Urinary bladder (tissue), 4 donors: ENCODE results near the gene LRRC71. TPM values are rescaled to one million over a fixed set of nuclear protein-coding genes. Genes with fewer than 3 reads are reported as not detected.

Experiments used
- DNase-seq: peaks from one replicate; pipeline ENCODE4 v3.0.0-alpha.2; 2015; ENCODE audit errors: extremely low spot score
- H3K27ac ChIP-seq: one replicate; pipeline ENCODE4 v1.5.1; 2013; ENCODE audit warnings: low read depth, mild to moderate bottlenecking, moderate library complexity
- H3K36me3 ChIP-seq: one replicate; pipeline ENCODE4 v1.6.1; 2013; ENCODE audit warnings: mild to moderate bottlenecking, moderate library complexity; ENCODE audit not compliant: insufficient read depth
- H3K4me1 ChIP-seq: one replicate; pipeline ENCODE4 v1.6.1; 2013; ENCODE audit warnings: mild to moderate bottlenecking, moderate library complexity; ENCODE audit not compliant: insufficient read depth
- H3K4me3 ChIP-seq: one replicate; pipeline ENCODE4 v1.5.1; 2013; ENCODE audit warnings: low read depth, low read length
- WGBS: extraction: QIAGEN DNeasy Blood & Tissue Kit; methylation state at CpG from one replicate; pipeline ENCODE4 v1.1.7; 2013; 5-methylcytosine and 5-hydroxymethylcytosine counted together
- polyA plus RNA-seq: library from polyadenylated mRNA; stranded (reverse); fragments of 200-250 nt; gene quantifications from one replicate; pipeline ENCODE4 v1.2.3, GENCODE V29; 2013
- total RNA-seq: library from RNA; depleted of rRNA; stranded (reverse); fragments of >200 nt; gene quantifications from one replicate; pipeline ENCODE4 v1.2.3, GENCODE V29; 2014
- donor health status: healthy with polysubstance abuse.
- donor health status: healthy.

LRRC71 gene
- total and polyA plus RNA-seq, 2 donors = 0.16 TPM; not detected in 1

DNA sequence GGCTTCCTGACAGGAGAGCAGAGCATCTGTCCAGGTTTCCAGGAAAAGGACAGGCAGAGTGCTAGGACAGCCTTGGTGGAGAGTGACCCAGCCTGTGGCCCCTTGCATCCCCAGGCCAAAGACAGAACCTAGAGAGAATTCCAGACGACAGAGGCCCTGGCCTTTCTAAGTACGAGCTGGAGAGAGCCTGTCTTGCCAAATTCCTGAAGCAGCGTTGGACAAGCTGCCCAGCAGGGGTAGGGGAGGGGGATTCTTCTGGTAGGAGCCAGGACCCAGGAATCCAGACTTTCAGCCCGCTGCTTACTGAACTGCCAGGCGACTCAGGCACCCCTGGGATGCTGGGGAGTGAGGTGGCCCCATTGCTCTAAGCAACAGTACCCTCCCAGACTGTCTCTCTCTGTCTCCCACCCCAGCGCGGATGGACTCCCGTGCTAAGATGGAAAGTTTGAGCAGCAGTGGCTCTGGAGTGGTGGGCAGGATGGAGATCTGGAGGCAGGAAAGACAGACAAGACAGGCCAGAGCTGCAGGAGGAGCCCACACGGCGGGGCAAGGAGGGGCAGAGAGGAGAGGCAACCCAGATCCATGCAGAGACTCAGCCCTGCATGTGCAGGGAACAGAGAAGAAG, 35.8 kb upstream of the LRRC71 start:
- WGBS = 52% methylated on average over 10 of the region's 10 CpGs
- Histone ChIP-seq H3K4me1 (no peaks in the 10 kb centered on the region), H3K36me3 (no peaks in the 10 kb centered on the region), H3K27ac (no peak overlapping the region), H3K4me3 (no peak overlapping the region)
- DNase-seq = no peak

DNA sequence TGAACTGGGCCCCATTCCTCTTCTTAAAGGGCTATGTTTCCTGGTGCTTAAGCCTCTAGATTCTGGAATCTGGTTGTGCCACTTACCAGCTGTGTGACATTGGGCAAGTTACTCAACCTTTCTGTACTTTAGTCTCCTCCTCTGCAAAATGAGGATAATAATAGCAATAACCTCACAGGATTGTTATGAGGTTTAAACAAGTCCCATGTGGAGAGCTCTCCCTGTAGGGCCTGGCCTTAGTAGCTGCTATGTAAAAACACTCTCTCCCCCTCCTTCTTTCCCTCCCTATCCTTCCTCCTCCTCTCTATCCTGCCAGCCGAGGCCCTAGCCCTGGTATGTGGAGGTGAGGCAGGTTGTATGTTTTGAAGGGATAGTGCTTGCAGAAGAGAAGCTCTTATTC, 35.1 kb upstream of the LRRC71 start:
- WGBS = 37% methylated on average over 1 of the region's 1 CpG
- H3K36me3 ChIP-seq = no peaks in the 10 kb centered on the region
- H3K4me3 ChIP-seq = no peak overlapping the region
- DNase-seq = no peak
- no peaks in the 10 kb centered on the region for H3K4me1 ChIP-seq
- no peak overlapping the region for H3K27ac ChIP-seq

DNA sequence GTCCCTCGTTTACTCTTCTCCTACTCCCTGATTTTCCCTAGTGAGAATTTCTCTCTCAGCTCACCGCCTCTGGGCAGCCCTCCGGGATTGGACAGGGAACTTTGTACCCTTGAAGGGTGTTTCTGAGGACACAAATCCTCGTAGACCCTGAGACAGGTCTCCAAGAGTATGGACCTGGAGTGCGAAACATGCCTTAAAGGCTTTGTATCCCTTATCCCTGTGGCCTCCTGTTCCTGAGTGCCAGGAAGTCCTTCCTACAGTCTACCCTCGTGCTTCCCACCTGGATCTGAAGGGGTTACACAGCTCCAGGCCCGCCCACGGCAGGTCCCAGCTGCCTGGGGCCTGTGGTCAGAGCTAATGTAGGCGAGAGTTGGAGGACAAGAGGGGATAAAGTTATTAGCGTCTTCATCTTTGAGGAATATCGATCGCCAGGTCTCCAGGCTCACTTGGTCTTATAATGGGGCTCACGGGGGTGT, 34.5 kb upstream of the LRRC71 start:
- no peak for DNase-seq
- Histone ChIP-seq H3K4me1 (no peaks in the 10 kb centered on the region), H3K36me3 (no peaks in the 10 kb centered on the region), H3K4me3 (no peak overlapping the region), H3K27ac (no peak overlapping the region)
- 67% methylated on average over 13 of the region's 13 CpGs for WGBS

DNA sequence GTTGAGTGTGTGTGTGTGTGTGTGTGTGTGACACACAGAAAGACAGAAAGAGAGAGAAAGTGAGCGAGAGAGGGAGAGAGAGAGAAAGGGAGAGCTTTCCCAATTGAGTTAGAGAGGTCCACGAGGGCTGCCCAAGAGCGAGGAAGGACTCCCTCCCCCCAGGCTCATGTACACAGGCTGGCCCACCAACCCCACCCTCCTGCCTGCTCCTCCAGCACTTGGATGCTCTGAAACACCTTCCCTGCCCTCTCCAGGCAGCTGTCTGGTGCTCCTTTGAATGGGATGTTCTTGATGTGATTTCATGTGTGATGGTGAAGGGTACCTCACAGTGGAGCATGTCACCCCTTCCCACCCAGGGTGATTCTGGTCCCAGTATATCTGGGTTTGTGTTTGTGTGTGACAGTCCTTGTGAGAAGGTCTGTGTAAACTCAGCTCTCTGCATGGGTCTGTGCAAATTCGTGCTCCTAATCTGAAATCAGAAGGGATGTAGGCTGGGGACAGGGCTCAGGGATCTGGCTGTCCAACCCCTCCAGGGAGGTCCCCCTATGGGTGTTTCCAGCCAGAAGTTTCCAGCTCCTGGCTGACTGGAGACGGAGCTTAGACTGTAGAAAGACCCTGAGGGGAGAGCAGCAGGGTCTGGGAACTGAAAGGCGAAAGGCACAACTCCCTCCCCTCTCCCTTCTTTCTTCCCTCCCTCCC, 33.7 kb upstream of the LRRC71 start:
- 41% methylated on average over 6 of the region's 6 CpGs for WGBS
- no peak overlapping the region for H3K4me3 ChIP-seq
- H3K4me1 ChIP-seq = no peaks in the 10 kb centered on the region
- H3K36me3 ChIP-seq = no peaks in the 10 kb centered on the region
- no peak overlapping the region for H3K27ac ChIP-seq
- no peak for DNase-seq

DNA sequence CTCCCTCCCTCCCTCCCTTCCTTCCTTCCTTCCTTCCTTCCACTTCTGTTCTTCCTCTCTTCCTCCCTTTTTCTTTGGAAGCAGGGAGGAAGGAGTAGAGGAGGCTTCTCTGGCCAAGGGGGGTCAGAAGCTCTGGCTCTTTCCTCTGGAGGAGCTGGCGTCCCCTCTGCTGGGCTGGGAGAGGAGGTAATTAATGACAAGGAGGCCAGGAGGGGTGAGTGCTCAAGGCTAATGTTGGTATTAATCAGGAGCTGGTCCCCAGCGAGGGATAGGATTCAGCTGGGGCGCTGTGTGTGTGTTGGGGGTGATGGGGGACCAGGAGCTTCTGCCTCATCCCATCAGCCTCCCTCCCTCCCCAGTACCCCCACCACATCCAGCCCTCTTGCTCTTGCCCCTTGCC, 33.1 kb upstream of the LRRC71 start:
- Histone ChIP-seq H3K36me3 (no peaks in the 10 kb centered on the region), H3K4me1 (no peaks in the 10 kb centered on the region), H3K27ac (no peak overlapping the region), H3K4me3 (no peak overlapping the region)
- DNase-seq = no peak
- 43% methylated on average over 3 of the region's 3 CpGs for WGBS

DNA sequence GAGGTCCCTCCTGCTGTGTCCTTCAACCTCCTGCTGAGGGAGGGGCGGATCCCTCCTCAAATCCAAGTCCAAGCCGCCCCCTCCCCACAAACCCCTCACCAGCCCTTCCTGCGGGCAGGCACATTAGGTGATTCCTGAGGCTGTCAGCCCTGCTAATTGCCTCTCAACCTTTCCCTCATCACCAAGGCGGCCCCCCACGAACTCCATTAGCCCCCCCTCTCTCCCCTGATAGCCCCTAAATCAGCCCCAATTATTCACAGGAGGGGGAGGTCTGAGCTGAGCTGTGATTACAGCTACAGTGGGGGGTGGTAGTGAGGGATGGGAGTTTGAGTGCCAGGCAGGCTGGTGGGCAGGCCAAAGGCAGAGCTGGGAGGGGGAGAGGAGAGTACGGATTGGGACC, 32.7 kb upstream of the LRRC71 start:
- DNase-seq = no peak
- Histone ChIP-seq H3K4me1 (no peaks in the 10 kb centered on the region), H3K4me3 (no peak overlapping the region), H3K36me3 (no peaks in the 10 kb centered on the region), H3K27ac (no peak overlapping the region)
- 36% methylated on average over 6 of the region's 6 CpGs for WGBS

DNA sequence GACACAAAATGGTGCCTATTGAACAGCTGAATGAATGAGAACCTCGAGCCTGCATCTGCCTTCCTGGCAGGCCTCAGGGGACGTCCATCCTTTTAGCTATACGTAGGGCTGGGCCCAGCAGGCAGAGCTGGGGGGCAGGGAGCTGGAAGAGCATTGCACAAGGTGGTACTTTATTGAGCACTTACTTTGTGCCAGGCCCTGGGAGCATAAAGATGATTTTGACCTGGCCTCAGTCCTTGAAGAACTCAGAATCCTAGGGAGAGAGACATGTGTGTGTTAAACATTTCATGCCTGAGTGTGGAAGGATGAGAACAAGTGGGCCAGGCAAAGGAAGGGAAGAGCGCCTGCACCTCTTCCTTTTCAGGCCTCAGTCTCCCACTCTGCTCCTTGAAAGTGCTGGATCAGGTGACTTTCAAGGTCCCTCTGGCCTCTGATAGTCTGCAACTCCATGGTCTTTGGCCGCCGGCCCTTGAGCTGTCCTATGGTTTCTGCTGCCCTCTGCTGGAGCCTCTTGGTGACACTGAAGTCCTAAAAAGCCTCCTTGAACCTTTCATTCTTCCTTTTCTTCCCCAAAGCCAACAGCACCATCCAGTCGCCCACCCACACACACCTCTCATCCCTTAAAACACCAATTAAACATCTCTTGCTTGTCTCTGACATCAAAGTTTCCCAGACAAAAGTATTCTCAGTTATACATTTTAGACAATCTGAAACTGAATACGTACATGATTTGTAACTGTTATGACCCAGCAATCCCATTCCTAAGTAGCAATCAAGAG, 30.4 kb upstream of the LRRC71 start:
- no peaks in the 10 kb centered on the region for H3K36me3 ChIP-seq
- no peak overlapping the region for H3K27ac ChIP-seq
- DNase-seq = peak; percentile 60
- peaks cover 3% of the 10 kb centered on the region for H3K4me1 ChIP-seq
- 44% methylated on average over 8 of the region's 8 CpGs for whole genome bisulfite sequencing
- no peak overlapping the region for H3K4me3 ChIP-seq

DNA sequence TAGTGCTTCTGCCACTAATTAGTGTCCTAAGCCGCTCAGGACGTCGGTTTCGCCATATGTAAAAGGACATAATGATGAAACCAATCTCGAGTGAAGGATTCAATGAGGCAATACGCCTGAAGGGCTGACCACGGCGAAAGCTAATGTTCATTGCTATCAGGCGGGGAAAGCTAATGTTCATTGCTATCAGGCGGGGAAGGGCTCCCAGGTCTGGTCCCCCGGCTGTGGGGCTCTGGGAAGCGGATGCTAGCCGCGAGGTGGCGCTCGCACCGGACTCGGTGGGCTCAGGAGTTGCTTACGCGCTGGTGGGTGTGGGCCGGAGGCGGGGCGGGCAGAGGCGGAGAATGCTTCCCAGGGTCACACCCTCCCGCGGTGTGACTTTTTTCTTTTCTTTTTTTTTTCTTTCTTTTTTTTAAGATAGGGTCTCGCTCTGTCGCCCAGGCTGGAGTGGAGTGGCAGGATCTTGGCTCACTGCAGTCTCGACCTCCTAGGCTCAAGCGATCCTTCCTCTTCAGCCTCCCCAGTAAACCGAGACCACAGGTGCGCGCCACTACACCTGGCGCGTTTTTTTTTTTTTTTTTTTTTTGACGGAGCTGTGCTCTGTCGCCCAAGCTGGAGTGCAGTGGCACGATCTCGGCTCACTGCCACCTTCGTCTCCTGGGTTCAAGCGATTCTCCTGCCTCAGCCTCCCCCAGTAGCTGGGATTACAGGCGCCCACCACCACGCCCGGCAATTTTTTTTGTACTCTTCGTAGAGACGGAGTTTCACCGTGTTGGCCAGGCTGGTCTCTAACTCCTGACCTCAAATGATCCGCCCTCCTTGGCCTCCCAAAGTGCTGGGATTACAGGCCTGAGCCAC, 28.0 kb upstream of the LRRC71 start:
- DNase-seq = peak; percentile 66
- WGBS = 8% methylated on average over 48 of the region's 48 CpGs
- Histone ChIP-seq H3K4me3 (no peak overlapping the region), H3K36me3 (no peaks in the 10 kb centered on the region), H3K4me1 (peaks cover 3% of the 10 kb centered on the region), H3K27ac (no peak overlapping the region)

DNA sequence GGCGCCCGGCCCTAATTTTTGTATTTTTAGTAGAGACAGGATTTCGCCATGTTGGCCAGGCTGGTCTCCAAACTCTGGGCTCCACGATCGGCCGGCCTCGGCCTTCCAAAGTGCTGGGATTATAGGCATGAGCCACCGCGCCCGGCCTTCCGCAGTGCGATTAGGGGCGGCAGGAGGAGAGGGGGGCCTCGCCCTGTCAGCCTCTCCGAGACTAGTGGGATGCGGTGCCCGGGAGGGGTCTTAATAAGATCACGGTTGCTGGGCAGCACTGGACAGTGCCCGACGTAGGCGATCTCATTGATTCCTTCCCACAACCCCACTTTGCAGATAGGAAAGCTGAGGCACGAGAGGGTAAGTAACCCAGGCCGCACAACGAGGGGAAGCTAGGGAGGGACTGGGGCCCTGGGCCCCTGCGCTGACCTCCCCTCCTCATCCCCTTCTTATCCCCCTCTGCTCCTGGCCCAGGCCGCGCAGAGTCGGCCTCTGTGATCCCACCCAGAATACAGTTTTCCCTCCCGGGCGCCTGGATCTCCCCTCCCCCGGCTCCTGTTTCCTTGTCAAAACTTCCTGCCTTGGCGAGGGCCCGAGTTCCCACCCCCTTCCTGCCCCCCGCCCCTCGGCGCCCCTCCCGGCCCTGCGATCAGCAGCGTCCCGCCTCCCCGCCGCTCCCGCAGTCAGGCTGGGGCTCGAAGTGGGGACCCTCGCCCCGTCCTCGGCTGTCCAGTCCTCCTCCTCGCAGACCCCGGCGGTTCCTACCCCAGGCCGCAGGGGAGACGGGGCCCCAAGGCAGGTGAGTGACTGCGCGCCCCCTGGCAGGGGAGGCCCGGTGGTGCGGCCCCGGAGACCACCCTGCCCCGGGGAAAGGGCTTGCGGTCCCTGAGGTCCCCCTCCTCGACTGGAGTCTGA, 27.1 kb upstream of the LRRC71 start, which contains the start of gene PEAR1:
Gene PEAR1, plus strand, starts transcription at position 671 of the 906 bp plus-strand sequence. CDS start 10,209 bp downstream, outside the sequence.
- 13% methylated on average over 60 of the region's 60 CpGs for WGBS
- Histone ChIP-seq H3K36me3 (no peaks in the 10 kb centered on the region), H3K4me3 (peak within 1 kb of the TSS; percentile 43), H3K27ac (peak within 1 kb of the TSS; percentile 65), H3K4me1 (peaks cover 3% of the 10 kb centered on the region)
- no peak for DNase-seq

DNA sequence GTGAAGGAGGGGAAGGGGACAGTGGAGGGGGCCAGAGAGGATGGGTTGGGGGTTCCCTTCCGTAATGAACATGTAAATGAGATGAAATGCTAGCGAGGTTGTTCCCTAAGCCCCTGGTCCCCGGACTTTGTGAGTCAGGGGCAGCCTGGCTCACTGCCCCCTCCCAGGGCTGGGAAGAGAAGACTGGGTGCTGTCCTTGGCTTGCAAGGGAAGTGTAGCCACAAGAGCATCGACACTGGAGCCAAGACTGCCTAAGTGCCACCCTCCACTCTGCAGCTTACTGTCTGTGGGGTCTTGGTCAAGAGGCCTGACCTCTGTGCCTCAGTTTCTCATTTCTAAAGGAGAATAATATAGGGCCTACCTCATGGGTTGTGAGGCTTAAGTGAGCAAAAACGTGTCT, 26.4 kb upstream of the LRRC71 start:
- Histone ChIP-seq H3K4me3 (peak overlapping the region; percentile 43), H3K27ac (peak overlapping the region; percentile 65), H3K4me1 (peaks cover 3% of the 10 kb centered on the region), H3K36me3 (no peaks in the 10 kb centered on the region)
- 35% methylated on average over 5 of the region's 5 CpGs for WGBS
- no peak for DNase-seq

DNA sequence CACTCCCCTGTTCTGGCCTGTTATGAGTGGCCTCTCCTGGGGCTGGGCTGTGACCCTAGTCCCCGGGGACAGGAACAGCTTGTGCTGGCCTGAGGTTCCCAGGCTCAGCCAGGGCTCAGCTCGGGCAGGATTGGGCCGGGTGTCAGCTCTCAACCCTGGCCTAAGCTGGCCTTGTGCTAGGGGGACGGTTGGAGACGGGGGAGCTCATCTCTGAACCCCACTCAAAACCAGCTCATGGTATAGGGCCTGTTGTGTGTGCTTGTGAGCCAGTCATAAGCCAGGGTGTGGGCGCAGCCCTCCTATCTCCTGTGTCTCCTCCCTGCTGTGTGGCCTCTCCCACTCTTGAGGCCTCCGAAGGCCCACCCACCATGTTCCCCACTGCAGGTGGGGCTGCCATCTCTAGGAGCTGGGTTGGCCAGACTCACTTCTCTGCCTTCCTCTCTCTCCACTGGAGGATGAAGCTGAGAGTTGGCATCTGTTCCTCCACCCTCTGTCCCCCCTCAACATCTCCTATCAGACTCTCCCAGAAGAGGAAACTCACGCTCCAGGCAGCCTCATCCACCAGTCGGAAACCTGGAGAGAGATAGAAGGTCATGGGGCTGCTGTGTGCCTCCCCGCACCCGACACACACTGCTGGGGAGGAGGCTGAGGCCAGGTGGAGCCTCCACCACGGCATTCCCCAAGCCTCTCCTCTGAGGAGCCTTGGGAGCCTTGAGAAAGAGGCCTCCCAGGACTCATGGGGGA, 25.5 kb upstream of the LRRC71 start:
- H3K36me3 ChIP-seq = no peaks in the 10 kb centered on the region
- no peak for DNase-seq
- peaks cover 3% of the 10 kb centered on the region for H3K4me1 ChIP-seq
- peak overlapping the region; percentile 25 for H3K27ac ChIP-seq
- 54% methylated on average over 12 of the region's 12 CpGs for WGBS
- H3K4me3 ChIP-seq = no peak overlapping the region

DNA sequence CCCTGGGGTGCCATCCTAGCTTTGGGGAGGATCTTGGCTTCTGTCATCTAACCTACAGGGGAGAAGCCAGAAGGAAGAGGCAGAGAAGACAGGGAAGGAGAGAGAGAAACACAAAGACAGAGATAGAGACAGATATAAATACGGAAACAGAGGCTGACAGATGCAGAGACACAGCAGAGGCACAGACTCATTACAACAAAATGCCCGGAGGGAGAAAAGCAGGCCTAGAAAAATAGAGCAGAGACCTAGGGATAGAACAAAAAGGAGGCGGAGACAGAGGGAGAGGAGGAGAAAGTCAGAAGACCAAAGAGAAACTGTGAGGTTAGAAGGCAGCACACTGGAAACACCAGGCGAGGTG, 25.0 kb upstream of the LRRC71 start:
- Histone ChIP-seq H3K27ac (peak overlapping the region; percentile 25), H3K4me1 (peaks cover 3% of the 10 kb centered on the region), H3K36me3 (no peaks in the 10 kb centered on the region), H3K4me3 (no peak overlapping the region)
- 74% methylated on average over 4 of the region's 4 CpGs for WGBS
- no peak for DNase-seq
